GM12878 (cell line): Measurements from ENCODE around the gene LRP1B. TPM values are rescaled to one million over a fixed set of nuclear protein-coding genes. Genes with fewer than 3 reads are reported as not detected.

ENCODE experiments used
- ATAC-seq: fragments of 200-7000 bp; cut with Tn5 transposase; 3 replicates; pipeline ENCODE4 v1.9.1; 2020; ENCODE audit warnings: mild to moderate bottlenecking, moderate library complexity
- BruUV-seq: library from RNA; stranded (reverse); fragments of 400-500 nt; replicated peaks from 2 replicates; lab custom pipeline; 2021; lab: Mats Ljungman, UMichigan
- CTCF ChIA-PET: fragments of 300-600 bp; sonication (Branson Sonifier 250); formaldehyde crosslinking; extraction: SDS; loops from one replicate; lab custom pipeline; 2021; ENCODE audit warnings: inconsistent platforms; lab: Yijun Ruan, JAX
- POLR2A ChIA-PET: fragments of 350-600 bp; formaldehyde crosslinking; extraction: SDS; loops from one replicate; lab custom pipeline; 2021; ENCODE audit warnings: inconsistent platforms; lab: Charles Lee
- RAD21 ChIA-PET: fragments of 300-600 bp; sonication (Branson Sonifier 250); formaldehyde crosslinking; loops from one replicate; lab custom pipeline; 2023; ENCODE audit warnings: antibody characterized with exemption; ENCODE audit not compliant: unreplicated experiment; lab: Charles Lee
- SMC1A ChIA-PET: fragments of 300-600 bp; sonication (Branson Sonifier 250); formaldehyde crosslinking; loops from one replicate; lab custom pipeline; 2023; ENCODE audit not compliant: unreplicated experiment, uncharacterized antibody; lab: Charles Lee
- DNase-seq: peaks from one replicate; pipeline ENCODE4 v3.0.0-alpha.2; 2011; ENCODE audit warnings: low read depth, low spot score
- FAIRE-seq: peaks from 3 replicates; lab custom pipeline; 2011; peaks lifted over from hg19 to GRCh38; lab: Jason Lieb, UNC
- H2AFZ ChIP-seq: 2 replicates; pipeline ENCODE4 v1.6.0; 2011; ENCODE audit warnings: low read depth, low read length, control low read depth; ENCODE audit not compliant: control insufficient read depth
- H3K27ac ChIP-seq: 2 replicates; pipeline ENCODE4 v1.5.1; 2011; ENCODE audit warnings: control low read depth; ENCODE audit not compliant: control insufficient read depth, insufficient read depth
- H3K27me3 ChIP-seq, 2 experiments: replicated peaks in 1 of 2; 2 replicates each; pipeline versions ENCODE4 v1.6.0 to v1.6.1; 2011; ENCODE audit warnings: low read length in 1 of 2; ENCODE audit not compliant: control insufficient read depth in 2 of 2, insufficient read depth in 2 of 2
- H3K36me3 ChIP-seq, 2 experiments: 2 replicates each; pipeline ENCODE4 v1.5.1; 2011; ENCODE audit warnings: low read length in 1 of 2; ENCODE audit not compliant: control insufficient read depth in 2 of 2, insufficient read depth in 2 of 2
- H3K4me1 ChIP-seq: 2 replicates; pipeline ENCODE4 v1.6.1; 2011; ENCODE audit warnings: mild to moderate bottlenecking, low read length, moderate library complexity, mixed read lengths; ENCODE audit not compliant: control insufficient read depth, insufficient read depth
- H3K4me2 ChIP-seq: 2 replicates; pipeline ENCODE4 v1.6.0; 2011; ENCODE audit warnings: control low read depth; ENCODE audit not compliant: control insufficient read depth, insufficient read depth
- H3K4me3 ChIP-seq: fragments of 200-600 bp; sonication (generic); 2 replicates; pipeline ENCODE4 v1.5.1; 2016
- H3K79me2 ChIP-seq: 2 replicates; pipeline ENCODE4 v1.6.0; 2011; ENCODE audit warnings: low read length; ENCODE audit not compliant: control insufficient read depth, insufficient read depth
- H3K9ac ChIP-seq: 2 replicates; pipeline ENCODE4 v1.8.0; 2011; ENCODE audit warnings: low read length, control low read depth, mixed read lengths; ENCODE audit not compliant: control insufficient read depth, insufficient read depth
- H3K9me3 ChIP-seq: replicated peaks from 3 replicates; pipeline ENCODE4 v1.5.1; 2011; ENCODE audit warnings: mild to moderate bottlenecking, low read length; ENCODE audit not compliant: control insufficient read depth, insufficient read depth
- H4K20me1 ChIP-seq: 2 replicates; pipeline ENCODE4 v1.6.0; 2011; ENCODE audit not compliant: control insufficient read depth, insufficient read depth
- CHD2 ChIP-seq: IDR thresholded peaks from 2 replicates; pipeline ENCODE4 v1.6.1; 2011; ENCODE audit warnings: low read depth, low read length, improper control_type of control experiment, borderline replicate concordance
- FOXK2 ChIP-seq: fragments of 450-650 bp; IDR thresholded peaks from 2 replicates; pipeline ENCODE4 v1.6.1; 2017; ENCODE audit warnings: mild to moderate bottlenecking, moderate library complexity
- IRF4 ChIP-seq: IDR thresholded peaks from 2 replicates; pipeline ENCODE4 v1.6.1; 2011; ENCODE audit warnings: low read depth, low read length
- MAX ChIP-seq: IDR thresholded peaks from 2 replicates; pipeline ENCODE4 v1.6.1; 2012; ENCODE audit warnings: low read depth, low read length, improper control_type of control experiment
- MYB ChIP-seq: fragments of 150-350 bp; IDR thresholded peaks from 2 replicates; pipeline ENCODE4 v1.6.1; 2014; ENCODE audit warnings: mild to moderate bottlenecking, low read depth, low read length, borderline replicate concordance
- RFX5 ChIP-seq: IDR thresholded peaks from 2 replicates; pipeline ENCODE4 v1.6.1; 2011; ENCODE audit warnings: low read depth, low read length, improper control_type of control experiment
- SUPT20H ChIP-seq: IDR thresholded peaks from 2 replicates; pipeline ENCODE4 v1.6.1; 2011; ENCODE audit warnings: low read depth, mild to moderate bottlenecking, low read length, moderate library complexity, borderline replicate concordance; ENCODE audit not compliant: control insufficient read depth
- ZNF217 ChIP-seq: fragments of 450-650 bp; IDR thresholded peaks from 2 replicates; pipeline ENCODE4 v1.6.1; 2017; ENCODE audit warnings: antibody characterized with exemption, mild to moderate bottlenecking
- ZNF592 ChIP-seq: fragments of 450-650 bp; IDR thresholded peaks from 2 replicates; pipeline ENCODE4 v1.6.1; 2017; ENCODE audit warnings: mild to moderate bottlenecking, moderate library complexity
- WGBS: methylation state at CpG from one replicate; pipeline ENCODE4 v1.1.6; 2016; ENCODE audit warnings: low lambda C conversion rate; ENCODE audit not compliant: insufficient replicate concordance, insufficient coverage; ENCODE audit errors: missing lambda C conversion rate; 5-methylcytosine and 5-hydroxymethylcytosine counted together
- in situ Hi-C: fragments of 300-500 bp; cut with MboI; formaldehyde crosslinking; loops from 9 replicates; pipeline ENCODE4 v1.14.3; 2018; ENCODE audit warnings: mixed read lengths
- intact Hi-C: fragments of 100-400 bp; cut with micrococcal nuclease; formaldehyde crosslinking; loops from one replicate; pipeline ENCODE4 v1.14.2; 2022; ENCODE audit not compliant: unreplicated experiment
- polyA plus RNA-seq, 11 experiments: library from polyadenylated mRNA; depleted of rRNA in 4 of 11; unstranded in 6 of 11; stranded (reverse) in 5 of 11; fragments of >200 nt; fragmentation: Nextera tagmentation in 4 of 11; fragmentation: Illumina TruSeq in 1 of 11; extraction: Ambion mirVana in 4 of 11; extraction: Trizol in 1 of 11; gene quantifications; 1 replicate in 1 of 11; 2 replicates in 10 of 11; pipeline versions ENCODE4 v1.2.1 to v1.2.3, GENCODE V29; 2011 to 2016; ENCODE audit warnings: inconsistent platforms in 2 of 11, missing spikeins in 2 of 11, low read depth in 1 of 11
- total RNA-seq, 4 experiments: library from RNA; depleted of rRNA in 3 of 4; stranded (reverse); fragments of >200 nt in 3 of 4; fragmentation: Illumina TruSeq in 1 of 4; extraction: Trizol in 1 of 4; gene quantifications; 2 replicates each; pipeline versions ENCODE4 v1.2.1 to v1.2.3, GENCODE V29; 2013 to 2021
- TF ChIP-seq, protein P1 (sequence below): fragments of 450-650 bp; IDR thresholded peaks from 2 replicates; pipeline ENCODE4 v1.6.1; 2017; ENCODE audit warnings: mild to moderate bottlenecking, moderate library complexity
- TF ChIP-seq, protein P2 (sequence below): IDR thresholded peaks from 2 replicates; pipeline ENCODE4 v1.6.1; 2011; ENCODE audit warnings: borderline replicate concordance, low read depth, mild to moderate bottlenecking, moderate library complexity, low read length; ENCODE audit not compliant: insufficient read depth, poor library complexity, severe bottlenecking

The LRP1B gene
- total and polyA plus RNA-seq, 10 of the 15 experiments (the other 5 are each of a cell fraction or from before 2014, with no cell fraction given): under 0.01 to 0.06 (median 0.03) TPM; not detected in 5

GRCh38 chr2:141438536-141438935 is 692.3 kb downstream of the LRP1B start:
- Histone ChIP-seq H3K36me3 (no peaks in the 10 kb centered on the region), H3K4me3 (no peak overlapping the region), H3K9ac (no peak overlapping the region), H3K4me1 (no peaks in the 10 kb centered on the region), H3K27ac (no peak overlapping the region), H3K4me2 (no peak overlapping the region), H2AFZ (no peak overlapping the region), H3K79me2 (no peaks in the 10 kb centered on the region), H4K20me1 (no peaks in the 10 kb centered on the region), H3K27me3 (no peaks in the 10 kb centered on the region), H3K9me3 (no peaks in the 10 kb centered on the region)
- WGBS: 33% methylated on average over 1 of the region's 1 CpG
- DNase-seq: no peak
- ChIA-PET CTCF (no interaction called here), SMC1A (no interaction called here), RAD21 (no interaction called here), POLR2A (no interaction called here)
- in situ Hi-C loops (no loop called here), intact Hi-C loops (no loop called here)
- ATAC-seq: no peak
- BruUV-seq: no TSS peak
- FAIRE-seq: no peak
- TF ChIP-seq FOXK2 (no peak), SUPT20H (no peak), MYB (no peak), ZNF217 (no peak), CHD2 (no peak), IRF4 (no peak), ZNF592 (no peak), MAX (no peak), RFX5 (no peak)
- TF ChIP-seq, protein P1, sequence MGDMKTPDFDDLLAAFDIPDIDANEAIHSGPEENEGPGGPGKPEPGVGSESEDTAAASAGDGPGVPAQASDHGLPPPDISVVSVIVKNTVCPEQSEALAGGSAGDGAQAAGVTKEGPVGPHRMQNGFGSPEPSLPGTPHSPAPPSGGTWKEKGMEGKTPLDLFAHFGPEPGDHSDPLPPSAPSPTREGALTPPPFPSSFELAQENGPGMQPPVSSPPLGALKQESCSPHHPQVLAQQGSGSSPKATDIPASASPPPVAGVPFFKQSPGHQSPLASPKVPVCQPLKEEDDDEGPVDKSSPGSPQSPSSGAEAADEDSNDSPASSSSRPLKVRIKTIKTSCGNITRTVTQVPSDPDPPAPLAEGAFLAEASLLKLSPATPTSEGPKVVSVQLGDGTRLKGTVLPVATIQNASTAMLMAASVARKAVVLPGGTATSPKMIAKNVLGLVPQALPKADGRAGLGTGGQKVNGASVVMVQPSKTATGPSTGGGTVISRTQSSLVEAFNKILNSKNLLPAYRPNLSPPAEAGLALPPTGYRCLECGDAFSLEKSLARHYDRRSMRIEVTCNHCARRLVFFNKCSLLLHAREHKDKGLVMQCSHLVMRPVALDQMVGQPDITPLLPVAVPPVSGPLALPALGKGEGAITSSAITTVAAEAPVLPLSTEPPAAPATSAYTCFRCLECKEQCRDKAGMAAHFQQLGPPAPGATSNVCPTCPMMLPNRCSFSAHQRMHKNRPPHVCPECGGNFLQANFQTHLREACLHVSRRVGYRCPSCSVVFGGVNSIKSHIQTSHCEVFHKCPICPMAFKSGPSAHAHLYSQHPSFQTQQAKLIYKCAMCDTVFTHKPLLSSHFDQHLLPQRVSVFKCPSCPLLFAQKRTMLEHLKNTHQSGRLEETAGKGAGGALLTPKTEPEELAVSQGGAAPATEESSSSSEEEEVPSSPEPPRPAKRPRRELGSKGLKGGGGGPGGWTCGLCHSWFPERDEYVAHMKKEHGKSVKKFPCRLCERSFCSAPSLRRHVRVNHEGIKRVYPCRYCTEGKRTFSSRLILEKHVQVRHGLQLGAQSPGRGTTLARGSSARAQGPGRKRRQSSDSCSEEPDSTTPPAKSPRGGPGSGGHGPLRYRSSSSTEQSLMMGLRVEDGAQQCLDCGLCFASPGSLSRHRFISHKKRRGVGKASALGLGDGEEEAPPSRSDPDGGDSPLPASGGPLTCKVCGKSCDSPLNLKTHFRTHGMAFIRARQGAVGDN: no peak
- TF ChIP-seq, protein P2, sequence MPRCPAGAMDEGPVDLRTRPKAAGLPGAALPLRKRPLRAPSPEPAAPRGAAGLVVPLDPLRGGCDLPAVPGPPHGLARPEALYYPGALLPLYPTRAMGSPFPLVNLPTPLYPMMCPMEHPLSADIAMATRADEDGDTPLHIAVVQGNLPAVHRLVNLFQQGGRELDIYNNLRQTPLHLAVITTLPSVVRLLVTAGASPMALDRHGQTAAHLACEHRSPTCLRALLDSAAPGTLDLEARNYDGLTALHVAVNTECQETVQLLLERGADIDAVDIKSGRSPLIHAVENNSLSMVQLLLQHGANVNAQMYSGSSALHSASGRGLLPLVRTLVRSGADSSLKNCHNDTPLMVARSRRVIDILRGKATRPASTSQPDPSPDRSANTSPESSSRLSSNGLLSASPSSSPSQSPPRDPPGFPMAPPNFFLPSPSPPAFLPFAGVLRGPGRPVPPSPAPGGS: no peak
